Activated naive CD4-positive, alpha-beta T cell treated with anti-CD3 and anti-CD28 coated beads, Interleukin-2, amount 50 U/mL, for 16 hours (primary cell): Measurements from ENCODE around the gene GREM2.

ENCODE experiments used
- DNase-seq: peaks from one replicate; pipeline ENCODE4 v3.0.0-alpha.2; 2020

The GREM2 gene

GRCh38 chr1:240553351-240553750 lies 58.6 kb downstream of the GREM2 start:
- no peak for DNase-seq

- no peak for DNase-seq
These were observed 72.1 kb downstream of the GREM2 start for GRCh38 chr1:240539769-240540414.

- no peak for DNase-seq
These were observed 73.1 kb downstream of the GREM2 start for GRCh38 chr1:240538776-240539430.

GRCh38 chr1:240533154-240533780 lies 78.7 kb downstream of the GREM2 start:
- DNase-seq = no peak

GRCh38 chr1:240528591-240528990 lies 83.4 kb downstream of the GREM2 start:
- no peak for DNase-seq

- DNase-seq = no peak
These were observed 84.9 kb downstream of the GREM2 start for GRCh38 chr1:240527086-240527485.

- no peak for DNase-seq
These were observed 85.6 kb downstream of the GREM2 start for GRCh38 chr1:240526312-240526711.

GRCh38 chr1:240524356-240525069 lies 87.4 kb downstream of the GREM2 start:
- no peak for DNase-seq

- DNase-seq = no peak
These were observed 89.7 kb downstream of the GREM2 start for GRCh38 chr1:240522122-240522822.

GRCh38 chr1:240517891-240518290 lies 94.1 kb downstream of the GREM2 start:
- DNase-seq = no peak

GRCh38 chr1:240516069-240516468 lies 95.9 kb downstream of the GREM2 start:
- DNase-seq = no peak

- DNase-seq = no peak
These were observed 96.5 kb downstream of the GREM2 start for GRCh38 chr1:240515505-240515904.

GRCh38 chr1:240511789-240512188 lies 100.2 kb downstream of the GREM2 start:
- no peak for DNase-seq

GRCh38 chr1:240508950-240509349 lies 103.0 kb downstream of the GREM2 start:
- no peak for DNase-seq

- no peak for DNase-seq
These were observed 103.8 kb downstream of the GREM2 start for GRCh38 chr1:240508201-240508600.

GRCh38 chr1:240506176-240506575 lies 105.8 kb downstream of the GREM2 start:
- no peak for DNase-seq

- no peak for DNase-seq
These were observed 108.4 kb downstream of the GREM2 start for GRCh38 chr1:240503558-240503957.

- no peak for DNase-seq
These were observed 108.9 kb downstream of the GREM2 start for GRCh38 chr1:240503036-240503435.

GRCh38 chr1:240501115-240501514 lies 110.8 kb downstream of the GREM2 start:
- no peak for DNase-seq

GRCh38 chr1:240500647-240501046 lies 111.3 kb downstream of the GREM2 start:
- no peak for DNase-seq

- DNase-seq = no peak
These were observed 112.9 kb downstream of the GREM2 start for GRCh38 chr1:240499012-240499411.

GRCh38 chr1:240498335-240498734 lies 113.6 kb downstream of the GREM2 start:
- no peak for DNase-seq

- no peak for DNase-seq
These were observed 114.0 kb downstream of the GREM2 start for GRCh38 chr1:240497908-240498307.
